HUES48 (cell line): ENCODE measurements around the gene TCN1.

ENCODE experiments used
- H3K27ac ChIP-seq: one replicate; pipeline ENCODE4 v1.7.0; 2013; ENCODE audit warnings: low read depth, low read length, inconsistent platforms
- H3K27me3 ChIP-seq: 2 replicates; pipeline ENCODE4 v1.6.1; 2013; ENCODE audit warnings: mild to moderate bottlenecking, low read length; ENCODE audit not compliant: control insufficient read depth, insufficient read depth
- H3K36me3 ChIP-seq: 2 replicates; pipeline ENCODE4 v1.6.1; 2013; ENCODE audit warnings: low read length; ENCODE audit not compliant: control insufficient read depth, insufficient read depth
- H3K4me1 ChIP-seq: 2 replicates; pipeline ENCODE4 v1.6.1; 2013; ENCODE audit warnings: mild to moderate bottlenecking, low read length; ENCODE audit not compliant: control insufficient read depth, insufficient read depth
- H3K4me3 ChIP-seq: 2 replicates; pipeline ENCODE4 v1.5.1; 2013; ENCODE audit warnings: mild to moderate bottlenecking, low read depth, low read length
- H3K9ac ChIP-seq: 2 replicates; pipeline ENCODE4 v1.6.1; 2013; ENCODE audit warnings: mild to moderate bottlenecking, low read depth, low read length, moderate library complexity
- H3K9me3 ChIP-seq: 2 replicates; pipeline ENCODE4 v1.6.1; 2013; ENCODE audit warnings: low read length; ENCODE audit not compliant: control insufficient read depth, insufficient read depth

The TCN1 gene

GRCh38 chr11:59810189-59810910, 55.9 kb downstream of the TCN1 start, which contains the start of gene MRPL16:
Gene MRPL16, minus strand, starts transcription at chr11:59810778. Its CDS starts 120 bp downstream, at chr11:59810658.
- Histone ChIP-seq H3K36me3 (peaks cover 40% of the 10 kb centered on the region), H3K4me1 (peaks cover 25% of the 10 kb centered on the region), H3K27me3 (no peaks in the 10 kb centered on the region), H3K4me3 (peak within 1 kb of the TSS; percentile 94), H3K9me3 (no peaks in the 10 kb centered on the region), H3K9ac (peak within 1 kb of the TSS; percentile 97), H3K27ac (peak within 1 kb of the TSS; percentile 86)

GRCh38 chr11:59807047-59807610, 59.2 kb downstream of the TCN1 start:
- H3K9ac ChIP-seq = no peak overlapping the region
- no peak overlapping the region for H3K4me3 ChIP-seq
- H3K4me1 ChIP-seq = peaks cover 10% of the 10 kb centered on the region
- H3K36me3 ChIP-seq = peaks cover 62% of the 10 kb centered on the region
- H3K27ac ChIP-seq = no peak overlapping the region
- H3K9me3 ChIP-seq = no peaks in the 10 kb centered on the region
- H3K27me3 ChIP-seq = no peaks in the 10 kb centered on the region

- Histone ChIP-seq H3K27me3 (no peaks in the 10 kb centered on the region), H3K4me3 (no peak overlapping the region), H3K9me3 (no peaks in the 10 kb centered on the region), H3K4me1 (no peaks in the 10 kb centered on the region), H3K9ac (no peak overlapping the region), H3K36me3 (peaks cover 84% of the 10 kb centered on the region), H3K27ac (no peak overlapping the region)
Observed at GRCh38 chr11:59804061-59804460, 62.2 kb downstream of the TCN1 start.
